Upper lobe of right lung (tissue), 1 donor: ENCODE measurements around the gene ZNF70. TPM values are rescaled to one million over a fixed set of nuclear protein-coding genes. Genes with fewer than 3 reads are reported as not detected.

Experiments
- ATAC-seq: fragments of 200-7000 bp; cut with Tn5 transposase; one replicate; pipeline ENCODE4 v1.9.1; 2020; ENCODE audit warnings: mild to moderate bottlenecking, moderate library complexity
- DNase-seq: peaks from one replicate; pipeline ENCODE4 v3.0.0-alpha.2; 2020
- H3K27ac ChIP-seq: fragments of 200-600 bp; one replicate; pipeline ENCODE4 v1.8.0; 2022
- H3K27me3 ChIP-seq: fragments of 200-600 bp; one replicate; pipeline ENCODE4 v1.8.0; 2022; ENCODE audit warnings: mild to moderate bottlenecking
- H3K36me3 ChIP-seq: fragments of 200-600 bp; one replicate; pipeline ENCODE4 v1.8.0; 2022
- H3K4me1 ChIP-seq: fragments of 200-600 bp; one replicate; pipeline ENCODE4 v1.8.0; 2022
- H3K4me3 ChIP-seq: fragments of 200-600 bp; one replicate; pipeline ENCODE4 v1.8.0; 2022; ENCODE audit warnings: mild to moderate bottlenecking
- H3K9me3 ChIP-seq: fragments of 200-600 bp; one replicate; pipeline ENCODE4 v1.8.0; 2022
- intact Hi-C: fragments of 100-400 bp; cut with DNase I; formaldehyde crosslinking; loops from one replicate; pipeline ENCODE4 v1.11.0; 2022
- total RNA-seq: library from RNA; stranded (reverse); fragmentation: NEBNext Ultra II Directional; extraction: Animal tissue kit (Norgen Biotek cat#: 25700); gene quantifications from one replicate; pipeline ENCODE4 v1.2.1, GENCODE V29; 2021
- TF ChIP-seq, protein P1 (sequence below): fragments of 200-600 bp; IDR thresholded peaks from one replicate; pipeline ENCODE4 v1.8.0; 2022; ENCODE audit warnings: antibody characterized with exemption
- donor health status: DM: no; HTN: yes; CAD: no; lungs with severe emphysema.

ZNF70 gene
- total RNA-seq, 1 donor from 2014 or later = 6.1 TPM

DNA sequence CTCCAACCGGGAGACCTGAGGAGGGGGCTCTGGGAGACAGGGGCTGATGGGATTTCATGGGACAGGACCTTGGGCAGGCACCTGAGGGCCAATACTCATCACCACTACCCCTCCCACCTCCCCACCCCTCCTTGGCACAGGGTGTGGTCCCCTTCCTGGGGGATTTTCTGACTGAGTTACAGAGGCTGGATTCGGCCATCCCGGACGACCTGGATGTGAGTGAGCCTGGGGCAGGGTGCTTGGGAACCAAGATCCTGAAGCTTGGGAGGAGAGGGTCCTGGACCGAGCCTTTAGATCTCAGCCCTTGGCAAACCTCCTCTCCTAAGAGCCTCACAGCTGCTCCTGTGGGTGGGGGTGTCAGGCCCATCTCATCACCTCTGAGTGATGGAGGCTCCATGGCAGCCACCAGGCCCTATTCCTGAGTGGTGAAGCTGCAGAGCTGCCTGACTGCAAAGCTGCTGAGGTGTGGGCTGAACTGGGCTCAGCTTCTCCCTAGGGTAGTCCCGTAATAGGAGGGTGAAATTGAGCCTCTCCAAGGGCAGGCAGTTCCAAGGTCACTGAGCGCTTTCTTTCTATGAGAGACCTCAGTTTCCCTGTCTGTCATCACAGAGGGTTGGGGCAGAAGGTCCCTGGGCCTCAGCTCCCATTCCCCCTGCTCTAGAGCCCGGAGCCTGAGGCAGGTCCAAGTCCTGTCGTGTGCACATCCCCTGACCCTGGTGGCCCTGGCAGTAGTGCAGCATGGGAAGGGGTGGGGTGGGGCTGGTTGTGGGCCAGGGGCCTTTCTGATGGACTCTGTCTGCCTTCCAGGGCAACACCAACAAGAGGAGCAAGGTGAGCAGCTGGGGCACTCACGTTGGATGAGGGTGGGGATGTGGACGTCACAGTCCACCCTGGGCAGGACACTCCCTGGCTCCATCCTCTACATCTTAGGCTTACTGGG is 53.6 kb downstream of the ZNF70 start:
- ATAC-seq (no peak), DNase-seq (no peak)
- Histone ChIP-seq H3K4me3 (no peak overlapping the region), H3K27ac (peak overlapping the region; percentile 68), H3K9me3 (no peaks in the 10 kb centered on the region), H3K27me3 (no peaks in the 10 kb centered on the region), H3K36me3 (peaks cover 54% of the 10 kb centered on the region), H3K4me1 (peaks cover 3% of the 10 kb centered on the region)
- intact Hi-C loops = no loop called here
- TF ChIP-seq, protein P1, sequence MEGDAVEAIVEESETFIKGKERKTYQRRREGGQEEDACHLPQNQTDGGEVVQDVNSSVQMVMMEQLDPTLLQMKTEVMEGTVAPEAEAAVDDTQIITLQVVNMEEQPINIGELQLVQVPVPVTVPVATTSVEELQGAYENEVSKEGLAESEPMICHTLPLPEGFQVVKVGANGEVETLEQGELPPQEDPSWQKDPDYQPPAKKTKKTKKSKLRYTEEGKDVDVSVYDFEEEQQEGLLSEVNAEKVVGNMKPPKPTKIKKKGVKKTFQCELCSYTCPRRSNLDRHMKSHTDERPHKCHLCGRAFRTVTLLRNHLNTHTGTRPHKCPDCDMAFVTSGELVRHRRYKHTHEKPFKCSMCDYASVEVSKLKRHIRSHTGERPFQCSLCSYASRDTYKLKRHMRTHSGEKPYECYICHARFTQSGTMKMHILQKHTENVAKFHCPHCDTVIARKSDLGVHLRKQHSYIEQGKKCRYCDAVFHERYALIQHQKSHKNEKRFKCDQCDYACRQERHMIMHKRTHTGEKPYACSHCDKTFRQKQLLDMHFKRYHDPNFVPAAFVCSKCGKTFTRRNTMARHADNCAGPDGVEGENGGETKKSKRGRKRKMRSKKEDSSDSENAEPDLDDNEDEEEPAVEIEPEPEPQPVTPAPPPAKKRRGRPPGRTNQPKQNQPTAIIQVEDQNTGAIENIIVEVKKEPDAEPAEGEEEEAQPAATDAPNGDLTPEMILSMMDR = no peak

DNA sequence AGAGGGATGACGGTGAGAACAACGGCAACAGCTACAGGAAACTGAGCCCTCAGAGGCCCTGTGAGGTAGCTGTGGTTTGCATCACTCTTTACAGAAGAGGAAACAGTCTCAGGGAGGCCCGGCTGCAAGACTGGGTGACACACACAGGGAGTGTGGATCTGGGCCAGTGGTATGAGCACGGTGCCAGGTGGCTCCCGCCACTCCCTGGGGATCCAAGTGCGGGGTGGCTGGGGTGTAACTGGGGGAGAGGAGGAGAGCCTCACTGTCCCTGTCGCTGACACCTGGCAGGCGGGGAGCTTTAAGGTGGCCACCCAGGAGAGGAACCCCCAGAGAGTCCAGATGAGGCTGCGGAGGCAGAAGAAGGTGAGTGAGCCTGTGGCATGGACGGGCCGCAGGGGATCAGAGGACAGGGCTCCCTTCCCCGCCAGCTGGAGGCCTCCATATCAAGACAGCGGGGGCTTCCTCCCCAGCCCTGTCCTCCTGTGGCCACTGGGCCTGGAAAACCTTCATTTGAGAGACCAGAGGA is 54.5 kb downstream of the ZNF70 start:
- TF ChIP-seq, protein P1 = no peak
- H3K27ac ChIP-seq = peak overlapping the region; percentile 68
- intact Hi-C loops = no loop called here
- H3K36me3 ChIP-seq = peaks cover 46% of the 10 kb centered on the region
- ATAC-seq = peak; percentile 79
- no peak overlapping the region for H3K4me3 ChIP-seq
- peak; percentile 66 for DNase-seq
- H3K4me1 ChIP-seq = peaks cover 3% of the 10 kb centered on the region
- H3K9me3 ChIP-seq = no peaks in the 10 kb centered on the region
- no peaks in the 10 kb centered on the region for H3K27me3 ChIP-seq

DNA sequence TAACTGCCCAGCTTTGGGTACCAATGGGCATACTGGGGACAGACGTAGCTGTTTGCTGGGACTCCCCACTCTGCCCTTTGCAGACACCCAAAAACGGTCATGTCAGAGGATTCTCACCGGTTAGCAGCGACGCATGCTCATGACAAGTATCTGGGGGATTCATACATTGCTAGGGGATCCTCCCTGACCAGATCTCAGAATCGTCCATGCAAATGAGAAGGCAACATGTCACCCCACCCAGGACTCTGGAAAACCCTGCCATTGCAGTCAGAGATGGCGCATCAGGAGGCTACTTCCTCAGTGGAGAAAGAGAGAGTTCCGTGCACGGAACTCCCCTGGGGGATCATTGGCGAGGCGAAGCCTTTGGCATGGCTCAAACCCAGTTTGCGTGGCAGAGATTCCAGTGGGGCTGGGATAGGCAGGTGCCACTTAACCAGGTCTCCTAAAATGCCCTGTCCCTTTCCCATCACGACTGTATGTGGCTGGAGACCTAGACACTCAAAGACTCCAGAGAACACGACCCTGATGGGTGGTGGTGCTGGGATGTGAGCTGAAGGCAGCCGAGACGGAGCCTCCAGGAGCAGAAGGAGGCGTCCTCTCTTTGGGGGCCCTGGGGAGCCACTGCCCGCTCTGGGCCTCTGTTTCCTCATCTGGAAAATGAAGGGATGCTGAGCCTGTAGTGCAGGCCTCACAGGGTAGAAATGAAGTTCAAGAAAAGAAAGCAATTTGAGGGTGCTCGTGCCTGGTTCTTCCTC is 55.2 kb downstream of the ZNF70 start:
- H3K27ac ChIP-seq = peak overlapping the region; percentile 68
- H3K36me3 ChIP-seq = peaks cover 41% of the 10 kb centered on the region
- intact Hi-C loops = no loop called here
- DNase-seq = peak; percentile 57
- no peak overlapping the region for H3K4me3 ChIP-seq
- no peaks in the 10 kb centered on the region for H3K9me3 ChIP-seq
- TF ChIP-seq, protein P1 = no peak
- H3K27me3 ChIP-seq = no peaks in the 10 kb centered on the region
- ATAC-seq = no peak
- peaks cover 3% of the 10 kb centered on the region for H3K4me1 ChIP-seq

DNA sequence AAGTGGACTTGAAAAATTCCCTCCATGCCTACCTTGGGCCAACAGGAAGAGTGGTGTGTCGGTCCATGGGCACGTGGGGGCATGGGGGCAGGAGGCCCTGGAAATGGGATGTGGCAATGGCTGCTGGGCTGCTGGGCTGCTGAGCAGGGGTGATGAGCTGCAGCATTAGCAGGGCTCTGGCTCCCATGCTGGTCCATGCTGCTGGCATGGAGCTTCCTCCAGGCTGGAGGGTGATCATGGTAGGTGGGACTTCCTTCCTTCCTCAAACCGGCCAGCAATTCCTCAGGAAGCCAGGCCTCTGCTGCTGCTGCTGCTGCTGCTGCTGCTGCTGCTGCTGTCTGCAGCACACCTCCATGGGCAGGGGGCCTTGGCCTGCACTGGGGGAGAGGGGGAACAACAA is 55.8 kb downstream of the ZNF70 start:
- Histone ChIP-seq H3K9me3 (no peaks in the 10 kb centered on the region), H3K27me3 (no peaks in the 10 kb centered on the region), H3K4me1 (peaks cover 3% of the 10 kb centered on the region), H3K36me3 (peaks cover 36% of the 10 kb centered on the region), H3K4me3 (no peak overlapping the region), H3K27ac (peak overlapping the region; percentile 68)
- TF ChIP-seq, protein P1 = no peak
- DNase-seq (no peak), ATAC-seq (no peak)
- intact Hi-C loops = no loop called here

DNA sequence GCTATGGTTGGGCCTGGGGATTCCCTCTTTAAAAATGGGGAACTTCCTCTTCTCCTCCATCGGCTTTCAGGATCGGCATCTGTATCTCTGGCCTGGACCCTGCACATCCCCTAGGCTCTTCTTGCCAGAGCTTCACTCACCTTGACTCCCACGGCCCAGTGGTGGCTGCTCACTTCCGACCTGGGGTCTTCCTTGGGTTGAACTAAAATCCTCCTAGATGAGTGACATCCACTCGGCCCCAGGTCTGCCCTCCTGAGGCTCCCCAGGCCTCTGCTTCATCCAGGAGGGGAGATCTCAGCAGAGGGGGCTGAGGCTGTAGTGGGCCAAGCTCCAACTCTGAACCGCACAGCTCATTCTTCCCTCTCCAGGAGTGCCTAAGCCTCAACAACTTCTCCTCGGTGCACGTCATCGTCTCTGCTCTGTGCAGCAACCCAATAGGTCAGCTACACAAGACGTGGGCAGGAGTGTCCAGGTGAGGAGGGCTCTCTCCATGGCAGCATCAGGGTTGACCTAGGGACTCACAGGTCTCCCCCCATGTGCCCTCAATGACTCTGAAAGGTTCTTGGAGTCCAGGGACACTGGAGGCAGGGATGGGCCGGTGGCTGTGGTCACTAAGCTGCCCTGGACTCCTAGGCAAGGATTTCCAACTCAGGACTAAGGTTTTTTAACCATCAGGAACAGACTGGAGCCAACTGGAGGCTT is 56.8 kb downstream of the ZNF70 start:
- Histone ChIP-seq H3K4me1 (peaks cover 3% of the 10 kb centered on the region), H3K9me3 (no peaks in the 10 kb centered on the region), H3K36me3 (peaks cover 31% of the 10 kb centered on the region), H3K4me3 (no peak overlapping the region), H3K27me3 (no peaks in the 10 kb centered on the region), H3K27ac (no peak overlapping the region)
- intact Hi-C loops = no loop called here
- ATAC-seq (no peak), DNase-seq (no peak)
- TF ChIP-seq, protein P1 = no peak
